HL-60 (cell line): ENCODE measurements around the gene KHDC4.
"Not testable (repeated sequence)": the region's sequence is repeated elsewhere in the genome, so short reads cannot be mapped to it uniquely, and the experiment has no call there.

Experiments used
- GABPA ChIP-seq: IDR thresholded peaks from 2 replicates; pipeline ENCODE4 v1.6.1; 2012; ENCODE audit warnings: low read depth
- POLR2AphosphoS5 ChIP-seq: IDR thresholded peaks from 2 replicates; pipeline ENCODE4 v1.6.1; 2012; ENCODE audit warnings: low read depth
- TF ChIP-seq, protein P1 (sequence below): IDR thresholded peaks from one replicate; pipeline ENCODE4 v1.5.1; 2011; ENCODE audit warnings: low read length, control low read depth, inconsistent platforms; ENCODE audit not compliant: insufficient read depth

DNA sequence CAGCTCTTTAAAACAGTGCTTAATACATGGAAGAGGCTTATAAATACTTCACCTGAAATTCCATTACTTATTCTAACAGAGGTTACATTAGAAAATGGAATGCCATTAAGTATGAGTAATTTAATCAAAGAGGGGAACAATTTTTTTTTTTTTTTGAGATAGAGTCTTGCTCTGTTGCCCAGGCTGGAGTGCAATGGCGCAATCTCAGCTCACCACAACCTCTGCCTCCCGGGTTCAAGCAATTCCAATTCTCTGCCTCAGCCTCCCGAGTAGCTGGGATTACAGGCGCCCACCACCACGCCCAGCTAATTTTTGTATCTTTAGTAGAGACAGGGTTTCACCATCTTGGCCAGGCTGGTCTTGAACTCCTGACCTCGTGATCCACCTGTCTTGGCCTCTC is 38.6 kb downstream of the KHDC4 start:
- TF ChIP-seq, protein P1, sequence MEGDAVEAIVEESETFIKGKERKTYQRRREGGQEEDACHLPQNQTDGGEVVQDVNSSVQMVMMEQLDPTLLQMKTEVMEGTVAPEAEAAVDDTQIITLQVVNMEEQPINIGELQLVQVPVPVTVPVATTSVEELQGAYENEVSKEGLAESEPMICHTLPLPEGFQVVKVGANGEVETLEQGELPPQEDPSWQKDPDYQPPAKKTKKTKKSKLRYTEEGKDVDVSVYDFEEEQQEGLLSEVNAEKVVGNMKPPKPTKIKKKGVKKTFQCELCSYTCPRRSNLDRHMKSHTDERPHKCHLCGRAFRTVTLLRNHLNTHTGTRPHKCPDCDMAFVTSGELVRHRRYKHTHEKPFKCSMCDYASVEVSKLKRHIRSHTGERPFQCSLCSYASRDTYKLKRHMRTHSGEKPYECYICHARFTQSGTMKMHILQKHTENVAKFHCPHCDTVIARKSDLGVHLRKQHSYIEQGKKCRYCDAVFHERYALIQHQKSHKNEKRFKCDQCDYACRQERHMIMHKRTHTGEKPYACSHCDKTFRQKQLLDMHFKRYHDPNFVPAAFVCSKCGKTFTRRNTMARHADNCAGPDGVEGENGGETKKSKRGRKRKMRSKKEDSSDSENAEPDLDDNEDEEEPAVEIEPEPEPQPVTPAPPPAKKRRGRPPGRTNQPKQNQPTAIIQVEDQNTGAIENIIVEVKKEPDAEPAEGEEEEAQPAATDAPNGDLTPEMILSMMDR: not testable (repeated sequence)
- TF ChIP-seq POLR2AphosphoS5, GABPA: not testable (repeated sequence)
